ENCODE results near the gene MSX2.

DNA sequence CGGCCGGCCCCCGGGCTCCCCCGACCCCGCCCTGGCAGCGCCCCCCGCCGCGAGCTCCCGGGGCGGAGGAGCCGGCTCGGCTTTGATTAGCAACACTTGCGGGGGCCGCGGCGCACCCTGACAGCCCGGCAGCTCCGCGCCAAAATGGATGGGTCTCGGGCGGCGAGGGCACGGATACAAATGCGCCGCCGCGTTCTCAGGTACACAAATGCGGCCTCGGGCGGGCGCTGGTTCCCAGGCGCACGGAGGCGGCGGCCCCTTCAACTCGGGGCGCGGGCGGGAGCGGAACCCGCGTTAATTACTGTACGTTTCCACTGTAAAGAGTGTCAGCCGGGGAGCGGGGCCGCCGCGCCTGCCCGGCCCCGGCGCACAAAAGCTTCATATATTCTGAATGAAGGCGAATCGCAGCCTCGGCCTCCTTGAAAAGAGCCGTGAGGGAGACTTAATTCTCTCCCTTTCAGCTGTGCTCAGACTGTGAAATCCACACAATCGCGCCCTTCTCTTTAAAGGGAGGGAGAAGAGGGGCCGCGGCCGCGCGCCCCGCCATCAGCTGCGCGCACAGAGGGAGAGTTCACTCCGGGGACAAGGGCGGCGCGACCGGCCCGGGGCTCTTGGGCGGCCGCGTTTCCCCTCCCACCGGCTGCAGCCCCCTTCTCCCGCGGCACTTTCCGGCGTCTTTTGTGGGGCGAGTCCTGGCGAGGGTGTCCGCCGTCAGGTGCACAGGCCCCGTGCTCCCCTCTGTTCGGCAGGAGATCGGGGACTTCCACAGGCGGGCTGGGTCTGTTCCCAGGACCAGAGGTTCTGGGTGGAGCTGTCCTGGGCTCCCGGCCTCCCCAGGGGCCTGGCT is 27.0 kb downstream of the MSX2 start:
- TF ChIP-seq, protein P1, sequence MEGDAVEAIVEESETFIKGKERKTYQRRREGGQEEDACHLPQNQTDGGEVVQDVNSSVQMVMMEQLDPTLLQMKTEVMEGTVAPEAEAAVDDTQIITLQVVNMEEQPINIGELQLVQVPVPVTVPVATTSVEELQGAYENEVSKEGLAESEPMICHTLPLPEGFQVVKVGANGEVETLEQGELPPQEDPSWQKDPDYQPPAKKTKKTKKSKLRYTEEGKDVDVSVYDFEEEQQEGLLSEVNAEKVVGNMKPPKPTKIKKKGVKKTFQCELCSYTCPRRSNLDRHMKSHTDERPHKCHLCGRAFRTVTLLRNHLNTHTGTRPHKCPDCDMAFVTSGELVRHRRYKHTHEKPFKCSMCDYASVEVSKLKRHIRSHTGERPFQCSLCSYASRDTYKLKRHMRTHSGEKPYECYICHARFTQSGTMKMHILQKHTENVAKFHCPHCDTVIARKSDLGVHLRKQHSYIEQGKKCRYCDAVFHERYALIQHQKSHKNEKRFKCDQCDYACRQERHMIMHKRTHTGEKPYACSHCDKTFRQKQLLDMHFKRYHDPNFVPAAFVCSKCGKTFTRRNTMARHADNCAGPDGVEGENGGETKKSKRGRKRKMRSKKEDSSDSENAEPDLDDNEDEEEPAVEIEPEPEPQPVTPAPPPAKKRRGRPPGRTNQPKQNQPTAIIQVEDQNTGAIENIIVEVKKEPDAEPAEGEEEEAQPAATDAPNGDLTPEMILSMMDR (IDR thresholded peaks at IDR 0.05): no peak
- TF ChIP-seq POLR2A (IDR thresholded peaks at IDR 0.05): no peak
